PFSK-1 (cell line): ENCODE measurements around the gene INTS3.

Experiments
- POLR2AphosphoS5 ChIP-seq: IDR thresholded peaks from 2 replicates; pipeline ENCODE4 v1.6.1; 2012; ENCODE audit warnings: low read depth, mild to moderate bottlenecking, control low read depth, low read length, moderate library complexity
- TF ChIP-seq, protein P1 (sequence below), 2 experiments: IDR thresholded peaks; 2 replicates each; pipeline versions ENCODE4 v1.6.1 to v1.8.0; 2011 to 2012; ENCODE audit warnings: low read depth in 2 of 2, low read length in 2 of 2, control low read depth in 1 of 2, inconsistent platforms in 1 of 2, mild to moderate bottlenecking in 1 of 2, moderate library complexity in 1 of 2; ENCODE audit not compliant: insufficient read depth in 1 of 2

DNA sequence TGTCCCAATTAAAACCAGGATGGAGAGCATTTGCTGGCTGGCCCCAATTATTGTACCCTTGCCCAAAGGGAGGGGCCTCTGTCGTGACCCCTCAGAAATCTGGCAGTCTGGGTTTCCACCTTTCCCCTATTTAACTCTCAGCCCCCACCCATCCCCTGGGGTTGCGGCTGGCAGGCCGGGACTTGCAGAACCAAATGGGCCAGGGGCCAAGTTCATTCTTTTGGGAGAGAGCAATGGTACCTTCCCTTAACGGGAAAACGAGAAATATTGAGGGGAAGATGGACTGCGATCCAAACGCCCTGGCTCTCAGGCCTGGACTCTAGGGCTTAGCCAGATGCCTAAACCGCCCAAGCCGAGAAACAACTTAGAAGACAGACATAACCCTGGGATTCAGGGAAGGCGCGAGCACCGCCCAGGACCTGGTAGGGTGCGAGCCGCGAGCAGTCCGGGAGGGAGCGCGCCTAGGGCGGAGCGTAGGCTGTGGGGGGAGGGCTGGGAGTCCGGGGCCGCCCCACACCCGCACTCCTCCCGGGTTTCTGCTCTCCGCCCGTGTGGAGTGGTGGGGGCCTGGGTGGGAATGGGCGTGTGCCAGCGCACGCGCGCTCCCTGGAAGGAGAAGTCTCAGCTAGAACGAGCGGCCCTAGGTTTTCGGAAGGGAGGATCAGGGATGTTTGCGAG is 47.1 kb downstream of the INTS3 start, which contains the start of gene SLC27A3:
- no peak for TF ChIP-seq POLR2AphosphoS5
- TF ChIP-seq, protein P1, sequence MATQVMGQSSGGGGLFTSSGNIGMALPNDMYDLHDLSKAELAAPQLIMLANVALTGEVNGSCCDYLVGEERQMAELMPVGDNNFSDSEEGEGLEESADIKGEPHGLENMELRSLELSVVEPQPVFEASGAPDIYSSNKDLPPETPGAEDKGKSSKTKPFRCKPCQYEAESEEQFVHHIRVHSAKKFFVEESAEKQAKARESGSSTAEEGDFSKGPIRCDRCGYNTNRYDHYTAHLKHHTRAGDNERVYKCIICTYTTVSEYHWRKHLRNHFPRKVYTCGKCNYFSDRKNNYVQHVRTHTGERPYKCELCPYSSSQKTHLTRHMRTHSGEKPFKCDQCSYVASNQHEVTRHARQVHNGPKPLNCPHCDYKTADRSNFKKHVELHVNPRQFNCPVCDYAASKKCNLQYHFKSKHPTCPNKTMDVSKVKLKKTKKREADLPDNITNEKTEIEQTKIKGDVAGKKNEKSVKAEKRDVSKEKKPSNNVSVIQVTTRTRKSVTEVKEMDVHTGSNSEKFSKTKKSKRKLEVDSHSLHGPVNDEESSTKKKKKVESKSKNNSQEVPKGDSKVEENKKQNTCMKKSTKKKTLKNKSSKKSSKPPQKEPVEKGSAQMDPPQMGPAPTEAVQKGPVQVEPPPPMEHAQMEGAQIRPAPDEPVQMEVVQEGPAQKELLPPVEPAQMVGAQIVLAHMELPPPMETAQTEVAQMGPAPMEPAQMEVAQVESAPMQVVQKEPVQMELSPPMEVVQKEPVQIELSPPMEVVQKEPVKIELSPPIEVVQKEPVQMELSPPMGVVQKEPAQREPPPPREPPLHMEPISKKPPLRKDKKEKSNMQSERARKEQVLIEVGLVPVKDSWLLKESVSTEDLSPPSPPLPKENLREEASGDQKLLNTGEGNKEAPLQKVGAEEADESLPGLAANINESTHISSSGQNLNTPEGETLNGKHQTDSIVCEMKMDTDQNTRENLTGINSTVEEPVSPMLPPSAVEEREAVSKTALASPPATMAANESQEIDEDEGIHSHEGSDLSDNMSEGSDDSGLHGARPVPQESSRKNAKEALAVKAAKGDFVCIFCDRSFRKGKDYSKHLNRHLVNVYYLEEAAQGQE (IDR thresholded peaks at IDR 0.05; ENCODE audit: insufficient read depth in 1 of 2, low read depth in 2 of 2, low read length in 2 of 2): no peak
